ENCODE measurements around the gene PLA2G2A. TPM values are rescaled to one million over a fixed set of nuclear protein-coding genes. Genes with fewer than 3 reads are reported as not detected.

PLA2G2A gene
- total and polyA plus RNA-seq, 10 of the 15 experiments (the other 5 are each of a cell fraction or from before 2014, with no cell fraction given), result 0.36 TPM; not detected in 9

- ChIA-PET POLR2A (no interaction called here), RAD21 (ENCODE audit: unreplicated experiment) (no interaction called here), CTCF (no interaction called here), SMC1A (ENCODE audit: uncharacterized antibody, unreplicated experiment) (interaction anchor here (0.6 kb wide), 1 partner anchor 274 kb away, joined by 4 read pairs; no protein-coding TSS in a partner anchor)
- Histone ChIP-seq H3K9me3 (replicated peaks; ENCODE audit: control insufficient read depth, insufficient read depth, low read length) (no peaks in the 10 kb centered on the region; the same call in 2 of the 3 replicates), H3K4me1 (ENCODE audit: control insufficient read depth, insufficient read depth, low read length) (no peaks in the 10 kb centered on the region; the same call in 1 of the 2 replicates), H3K36me3 (ENCODE audit: control insufficient read depth in 2 of 2, insufficient read depth in 2 of 2, low read length in 1 of 2) (no peaks in the 10 kb centered on the region), H3K9ac (ENCODE audit: control insufficient read depth, insufficient read depth, low read length) (no peak overlapping the region), H3K4me2 (ENCODE audit: control insufficient read depth, insufficient read depth) (peak overlapping the region; percentile 30), H3K79me2 (ENCODE audit: control insufficient read depth, insufficient read depth, low read length) (no peaks in the 10 kb centered on the region), H3K27ac (ENCODE audit: control insufficient read depth, insufficient read depth) (no peak overlapping the region), H3K27me3 (replicated peaks in 1 of 2; ENCODE audit: control insufficient read depth in 2 of 2, insufficient read depth in 2 of 2, low read length in 1 of 2) (no peaks in the 10 kb centered on the region; a peak in 2 of 4 replicates), H2AFZ (ENCODE audit: control insufficient read depth, low read depth, low read length) (no peak overlapping the region; the same call in 1 of the 2 replicates), H4K20me1 (ENCODE audit: control insufficient read depth, insufficient read depth) (no peaks in the 10 kb centered on the region), H3K4me3 (no peak overlapping the region)
- 0% methylated on average over 5 of the region's 5 CpGs for WGBS (ENCODE audit: insufficient coverage, insufficient replicate concordance, low lambda C conversion rate, missing lambda C conversion rate)
- FAIRE-seq, result no peak
- in situ Hi-C loops (cut with MboI) (no loop called here), intact Hi-C loops (cut with micrococcal nuclease; ENCODE audit: unreplicated experiment) (no loop called here)
- no peak for ATAC-seq
- BruUV-seq (replicated peaks), result no TSS peak
- TF ChIP-seq POU2F2 (IDR thresholded peaks at IDR 0.05; ENCODE audit: borderline replicate concordance, low read depth, low read length) (peak; percentile 92; the same call in 2 of the 3 replicates), MEF2A (IDR thresholded peaks at IDR 0.05; ENCODE audit: insufficient read depth, low read depth, low read length) (no peak), JUNB (IDR thresholded peaks at IDR 0.05) (no peak), PKNOX1 (IDR thresholded peaks at IDR 0.05) (peak; percentile 59), CREM (IDR thresholded peaks at IDR 0.05; ENCODE audit: low read depth) (no peak), SMAD5 (IDR thresholded peaks at IDR 0.05; ENCODE audit: low read depth) (no peak), YY1 (IDR thresholded peaks at IDR 0.05; ENCODE audit: low read depth, low read length) (0 out of 2 replicates have a peak, but pooled peaks have one; percentile 25)
- DNase-seq (ENCODE audit: low read depth, low spot score), result no peak
These were observed 18.8 kb downstream of the PLA2G2A start for GRCh38 chr1:19960591-19960990.

GRCh38 chr1:19957779-19958178, 21.6 kb downstream of the PLA2G2A start:
- TF ChIP-seq USF1 (IDR thresholded peaks at IDR 0.05; ENCODE audit: borderline replicate concordance, extremely low read length, insufficient read depth, low read depth, low read length) (no peak), HDAC6 (IDR thresholded peaks at IDR 0.05; ENCODE audit: unreplicated experiment) (no peak), NR2C2 (IDR thresholded peaks at IDR 0.05; ENCODE audit: borderline replicate concordance, control insufficient read depth, insufficient read length, low read depth) (no peak), CBX3 (IDR thresholded peaks at IDR 0.05; ENCODE audit: borderline replicate concordance, low read depth) (no peak), NFYB (IDR thresholded peaks at IDR 0.05; ENCODE audit: insufficient read depth, low read depth, low read length) (no peak)
- no peaks in the 10 kb centered on the region for H3K79me2 ChIP-seq (ENCODE audit: control insufficient read depth, insufficient read depth, low read length)
- ATAC-seq (no peak), DNase-seq (ENCODE audit: low read depth, low spot score) (no peak), FAIRE-seq (no peak)
- intact Hi-C loops (cut with micrococcal nuclease; ENCODE audit: unreplicated experiment), result no loop called here
- no peaks in the 10 kb centered on the region; a peak in 2 of 4 replicates for H3K27me3 ChIP-seq (replicated peaks in 1 of 2; ENCODE audit: control insufficient read depth in 2 of 2, insufficient read depth in 2 of 2, low read length in 1 of 2)
- H3K9me3 ChIP-seq (replicated peaks; ENCODE audit: control insufficient read depth, insufficient read depth, low read length), result peaks cover 7% of the 10 kb centered on the region; the same call in 2 of the 3 replicates
- no peak overlapping the region for H3K4me2 ChIP-seq (ENCODE audit: control insufficient read depth, insufficient read depth)
- H3K9ac ChIP-seq (ENCODE audit: control insufficient read depth, insufficient read depth, low read length), result no peak overlapping the region
- in situ Hi-C loops (cut with MboI), result no loop called here
- no peaks in the 10 kb centered on the region; the same call in 1 of the 2 replicates for H3K4me1 ChIP-seq (ENCODE audit: control insufficient read depth, insufficient read depth, low read length)
- no peak overlapping the region for H3K27ac ChIP-seq (ENCODE audit: control insufficient read depth, insufficient read depth)
- ChIA-PET RAD21 (ENCODE audit: unreplicated experiment) (no interaction called here), SMC1A (ENCODE audit: uncharacterized antibody, unreplicated experiment) (no interaction called here), CTCF (no interaction called here), POLR2A (no interaction called here)
- H3K36me3 ChIP-seq (ENCODE audit: control insufficient read depth in 2 of 2, insufficient read depth in 2 of 2, low read length in 1 of 2), result no peaks in the 10 kb centered on the region
- no peaks in the 10 kb centered on the region for H4K20me1 ChIP-seq (ENCODE audit: control insufficient read depth, insufficient read depth)
- H2AFZ ChIP-seq (ENCODE audit: control insufficient read depth, low read depth, low read length), result no peak overlapping the region
- WGBS (ENCODE audit: insufficient coverage, insufficient replicate concordance, low lambda C conversion rate, missing lambda C conversion rate), result 8% methylated on average over 4 of the region's 4 CpGs
- H3K4me3 ChIP-seq, result no peak overlapping the region
- no TSS peak for BruUV-seq (replicated peaks)

Measured in GM12878 (cell line).